GM11168 (cell line): ENCODE results near the gene ARIH1.

Experiments used
- in situ Hi-C: fragments of 300-500 bp; cut with MboI; formaldehyde crosslinking; loops from one replicate; pipeline ENCODE4 v1.12.0; 2022; ENCODE audit warnings: low sequenced_read_pairs; ENCODE audit not compliant: unreplicated experiment

Gene ARIH1

GRCh38 chr15:72534523-72534922, 60.4 kb downstream of the ARIH1 start:
- in situ Hi-C loops = no loop called here

GRCh38 chr15:72535911-72536310, 61.8 kb downstream of the ARIH1 start:
- in situ Hi-C loops = no loop called here

- in situ Hi-C loops = no loop called here
These were observed 62.4 kb downstream of the ARIH1 start for GRCh38 chr15:72536506-72536905.

- in situ Hi-C loops = no loop called here
These were observed 64.8 kb downstream of the ARIH1 start for GRCh38 chr15:72538931-72539330.

GRCh38 chr15:72540606-72541237, 66.6 kb downstream of the ARIH1 start:
- in situ Hi-C loops = no loop called here

GRCh38 chr15:72541674-72542073, 67.5 kb downstream of the ARIH1 start:
- in situ Hi-C loops = no loop called here

- in situ Hi-C loops = no loop called here
These were observed 71.0 kb downstream of the ARIH1 start for GRCh38 chr15:72545156-72545555.

- in situ Hi-C loops = no loop called here
These were observed 80.6 kb downstream of the ARIH1 start for GRCh38 chr15:72554471-72555425.

- in situ Hi-C loops = no loop called here
These were observed 85.7 kb downstream of the ARIH1 start for GRCh38 chr15:72559781-72560180.

GRCh38 chr15:72560458-72560857, 86.3 kb downstream of the ARIH1 start:
- in situ Hi-C loops = no loop called here

- in situ Hi-C loops = no loop called here
These were observed 88.3 kb downstream of the ARIH1 start for GRCh38 chr15:72562386-72562785.

DNA sequence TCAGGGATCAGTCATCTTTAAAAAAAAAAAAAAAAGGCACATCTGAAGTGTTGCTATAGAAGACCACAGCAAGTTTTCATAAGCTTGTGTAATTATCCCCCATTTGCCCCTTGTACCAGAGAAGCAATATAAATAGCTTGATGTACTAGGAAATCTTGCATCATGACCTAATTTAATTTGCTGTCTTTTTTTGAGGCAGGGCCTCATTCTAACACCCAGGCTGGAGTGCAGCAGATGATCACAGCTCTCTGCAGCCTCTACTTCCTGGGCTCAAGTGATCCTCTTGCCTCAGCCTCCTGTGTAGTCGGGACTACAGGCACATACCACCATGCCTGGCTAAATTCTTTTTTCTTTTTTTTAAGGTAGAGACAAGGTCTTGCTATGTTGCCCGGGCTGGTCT, 88.7 kb downstream of the ARIH1 start:
- in situ Hi-C loops = no loop called here

DNA sequence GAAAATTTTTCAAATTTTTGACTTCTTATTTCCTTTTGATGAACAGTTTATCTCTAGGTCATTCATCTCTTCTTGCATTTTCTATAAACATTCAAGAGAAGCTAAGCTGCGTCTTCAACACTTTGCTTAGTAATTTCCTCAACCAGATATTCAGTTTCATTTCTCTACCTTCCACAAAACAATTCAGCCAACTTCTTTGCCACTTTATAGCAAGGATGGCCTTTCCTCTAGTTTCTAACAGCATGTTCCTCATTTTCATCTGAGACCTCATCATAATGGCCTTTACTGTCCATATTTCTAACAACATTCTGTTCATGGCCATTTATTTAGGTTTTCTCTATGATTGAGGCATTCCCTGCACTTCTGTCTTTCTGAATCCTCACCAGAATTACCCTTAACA, 90.0 kb downstream of the ARIH1 start:
- in situ Hi-C loops = no loop called here

DNA sequence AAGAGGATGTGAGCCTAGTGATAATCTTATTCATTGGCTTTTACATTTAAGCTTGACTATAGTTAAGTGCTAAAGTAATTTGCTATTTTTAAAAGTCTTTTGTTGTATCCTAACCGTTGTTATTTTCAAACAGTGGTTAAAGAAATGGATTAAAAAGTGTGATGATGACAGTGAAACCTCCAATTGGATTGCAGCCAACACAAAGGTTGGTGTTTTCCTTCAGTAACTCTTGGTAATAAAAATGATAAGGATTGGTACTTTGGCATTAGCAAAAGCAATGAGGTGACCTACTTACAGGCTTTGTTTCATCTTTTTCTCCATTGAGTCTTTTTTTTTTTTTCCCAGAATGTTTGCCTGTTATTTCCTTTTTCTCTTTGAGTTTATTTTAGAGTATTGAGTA, 92.8 kb downstream of the ARIH1 start:
- in situ Hi-C loops = no loop called here

- in situ Hi-C loops = no loop called here
These were observed 95.9 kb downstream of the ARIH1 start for GRCh38 chr15:72570059-72570458.

DNA sequence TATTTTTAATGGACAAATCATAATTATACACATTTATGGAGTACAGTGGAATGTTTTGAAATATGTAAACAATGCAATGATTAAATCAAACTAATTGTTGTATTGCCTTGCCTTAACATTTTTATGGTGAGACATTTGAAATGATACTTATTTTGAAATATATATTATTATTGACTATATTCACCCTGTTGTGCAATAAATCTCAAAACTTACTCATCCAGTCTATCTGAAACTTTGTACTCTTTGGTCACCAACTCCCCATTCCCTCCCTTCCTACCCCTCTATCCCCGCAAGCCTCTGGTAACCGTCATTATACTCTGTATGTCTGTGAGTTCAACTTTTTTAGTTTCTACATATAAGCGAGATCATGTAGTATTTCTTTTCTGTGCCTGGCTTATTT, 105.7 kb downstream of the ARIH1 start:
- in situ Hi-C loops = no loop called here

GRCh38 chr15:72584006-72584405, 109.9 kb downstream of the ARIH1 start:
- in situ Hi-C loops = no loop called here

DNA sequence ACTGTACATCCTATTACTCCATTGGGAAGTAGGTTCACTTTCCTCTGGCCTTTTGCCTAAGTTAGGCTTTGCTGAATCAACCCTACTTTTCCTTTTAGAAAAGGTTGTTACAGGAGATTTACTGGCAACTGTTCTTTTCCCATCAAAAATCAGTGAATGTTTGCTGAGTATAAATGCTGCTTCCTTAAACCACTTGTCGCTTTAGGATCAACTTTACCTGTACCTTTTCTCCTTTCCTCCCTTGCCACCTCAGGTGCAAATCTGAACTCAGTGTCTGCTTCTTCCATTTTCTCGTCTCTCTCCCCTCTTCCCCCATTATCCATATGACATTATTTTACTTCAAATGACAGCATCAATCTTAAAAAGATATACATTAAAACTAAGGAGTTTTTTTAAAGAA, 110.9 kb downstream of the ARIH1 start:
- in situ Hi-C loops = no loop called here

- in situ Hi-C loops = no loop called here
These were observed 111.4 kb downstream of the ARIH1 start for GRCh38 chr15:72585476-72586058.

DNA sequence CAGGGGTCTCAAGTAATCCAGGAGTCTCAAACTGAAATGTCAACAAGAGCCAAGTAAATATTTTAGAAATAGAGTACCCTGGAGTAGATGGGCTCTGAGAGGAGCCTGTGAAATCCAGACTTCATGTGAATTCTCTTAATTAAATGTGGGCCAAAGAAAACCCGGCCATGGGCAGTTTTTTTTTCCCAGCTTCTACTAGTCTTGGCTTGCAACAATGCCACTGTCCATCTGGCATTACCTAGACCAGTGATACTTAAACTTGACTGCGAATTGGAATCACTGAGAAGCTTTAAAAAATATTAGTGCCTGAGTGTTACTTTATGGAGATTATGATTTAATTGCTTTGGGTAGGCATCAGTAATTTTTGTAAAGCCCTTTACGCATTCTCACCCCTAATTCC, 114.0 kb downstream of the ARIH1 start:
- in situ Hi-C loops = no loop called here

- in situ Hi-C loops = loop anchor here (10.0 kb wide), 1 partner anchor 84 kb away; no protein-coding TSS in a partner anchor
These were observed 116.3 kb downstream of the ARIH1 start for GRCh38 chr15:72590427-72590826.
